Activated CD4-positive, alpha-beta T cell treated with anti-CD3 and anti-CD28 coated beads, Interleukin-2, amount 50 U/mL, for 48 hours (primary cell): ENCODE measurements around the gene ALDOC.

Source experiments
- DNase-seq, 2 experiments: peaks; one replicate each; pipeline ENCODE4 v3.0.0-alpha.2; 2020

Gene ALDOC

GRCh38 chr17:28551421-28552175 is 25.1 kb downstream of the ALDOC start:
- no peak for DNase-seq

- no peak for DNase-seq
Measured at GRCh38 chr17:28550858-28551257, 25.8 kb downstream of the ALDOC start.

GRCh38 chr17:28549236-28550132 is 27.2 kb downstream of the ALDOC start:
- DNase-seq, result peak; percentile 57 to 69

GRCh38 chr17:28548417-28549130 is 28.1 kb downstream of the ALDOC start:
- no peak for DNase-seq

- peak; percentile 84 to 90 for DNase-seq
Measured at GRCh38 chr17:28547623-28548416, 28.9 kb downstream of the ALDOC start.

- no peak for DNase-seq
Measured at GRCh38 chr17:28547096-28547622, 29.5 kb downstream of the ALDOC start.

GRCh38 chr17:28545787-28546415 is 30.8 kb downstream of the ALDOC start:
- no peak for DNase-seq

GRCh38 chr17:28545141-28545503 is 31.6 kb downstream of the ALDOC start:
- DNase-seq, result no peak

- DNase-seq, result no peak
Measured at GRCh38 chr17:28544402-28545140, 32.1 kb downstream of the ALDOC start.

- no peak for DNase-seq
Measured at GRCh38 chr17:28541439-28541838, 35.3 kb downstream of the ALDOC start.

GRCh38 chr17:28540231-28540630 is 36.5 kb downstream of the ALDOC start:
- DNase-seq, result no peak

GRCh38 chr17:28538296-28538895 is 38.3 kb downstream of the ALDOC start:
- no peak for DNase-seq

- DNase-seq, result no peak
Measured at GRCh38 chr17:28537219-28537610, 39.5 kb downstream of the ALDOC start.

GRCh38 chr17:28536532-28537218 is 40.0 kb downstream of the ALDOC start:
- no peak for DNase-seq

- DNase-seq, result no peak
Measured at GRCh38 chr17:28534740-28535375, 41.8 kb downstream of the ALDOC start.

GRCh38 chr17:28533091-28533807 is 43.4 kb downstream of the ALDOC start:
- DNase-seq, result no peak

GRCh38 chr17:28532050-28532960 is 44.4 kb downstream of the ALDOC start:
- no peak for DNase-seq

- DNase-seq, result no peak
Measured at GRCh38 chr17:28530926-28531325, 45.8 kb downstream of the ALDOC start.
